ENCODE data around the gene PRX. TPM values are rescaled to one million over a fixed set of nuclear protein-coding genes. Genes with fewer than 3 reads are reported as not detected.

PRX gene
- total and polyA plus RNA-seq, 2 experiments from 2014 or later: 4.2 TPM

DNA sequence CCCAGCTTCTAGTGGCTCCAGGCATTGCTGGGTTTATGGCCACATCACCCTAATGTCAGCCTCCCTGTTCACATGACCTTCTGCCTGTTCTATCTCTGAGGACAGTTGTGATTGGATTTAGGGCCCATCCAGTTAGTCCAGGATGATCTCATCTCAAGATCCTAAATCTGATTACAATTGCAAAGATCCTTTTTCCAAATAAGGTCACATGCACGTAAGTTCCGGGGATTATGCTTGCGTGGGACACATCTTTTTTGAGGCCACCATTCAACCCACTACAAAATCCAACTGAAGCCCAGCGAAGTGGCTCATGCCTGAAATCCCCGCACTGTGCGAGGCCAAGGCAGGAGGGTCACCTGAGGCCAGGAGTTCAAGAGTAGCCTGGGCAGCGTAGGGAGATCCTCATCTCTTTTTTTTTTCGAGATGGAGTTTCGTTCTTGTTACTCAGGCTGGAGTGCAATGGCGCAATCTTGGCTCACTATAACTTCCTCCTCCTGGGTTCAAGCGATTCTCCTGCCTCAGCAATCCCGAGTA lies 52.4 kb downstream of the PRX start:
- Histone ChIP-seq H4K20me1 (replicated peaks; ENCODE audit: insufficient read depth) (no peaks in the 10 kb centered on the region; the same call in 1 of the 2 replicates), H2AFZ (no peak overlapping the region), H3K4me3 (no peak overlapping the region), H3K79me2 (replicated peaks; ENCODE audit: insufficient read depth) (no peaks in the 10 kb centered on the region), H3K9me2 (ENCODE audit: insufficient read depth) (no peaks in the 10 kb centered on the region), H3K27me3 (ENCODE audit: insufficient read depth) (no peaks in the 10 kb centered on the region), H3K4me1 (ENCODE audit: insufficient read depth) (0 out of 2 replicates have a peak, but pooled peaks cover 5% of the 10 kb centered on the region), H3K36me3 (ENCODE audit: insufficient read depth) (no peaks in the 10 kb centered on the region), H3K4me2 (no peak overlapping the region), H3K27ac (ENCODE audit: low read depth) (no peak overlapping the region), H3F3A (replicated peaks; ENCODE audit: low read depth) (no peaks in the 10 kb centered on the region)
- H3K4me3 Mint-ChIP-seq: no peak overlapping the region
- no peak overlapping the region for H3K27ac Mint-ChIP-seq
- TF ChIP-seq REST (IDR thresholded peaks at IDR 0.05; ENCODE audit: unreplicated experiment): no peak
- no peak for TF ChIP-seq STAT1 (IDR thresholded peaks at IDR 0.05; ENCODE audit: unreplicated experiment)
- TF ChIP-seq ZNF331 (CRISPR knock-in tag; IDR thresholded peaks at IDR 0.05; ENCODE audit: low read depth): no peak
- TF ChIP-seq EZH2 (IDR thresholded peaks at IDR 0.05; ENCODE audit: low read depth, unreplicated experiment): no peak
- no peak for TF ChIP-seq POLR2AphosphoS5 (IDR thresholded peaks at IDR 0.05; ENCODE audit: low read depth)
- TF ChIP-seq ZNF114 (CRISPR knock-in tag; IDR thresholded peaks at IDR 0.05): no peak
- no peak for TF ChIP-seq EZH2phosphoT487 (IDR thresholded peaks at IDR 0.05; ENCODE audit: unreplicated experiment)
- TF ChIP-seq, protein P1, sequence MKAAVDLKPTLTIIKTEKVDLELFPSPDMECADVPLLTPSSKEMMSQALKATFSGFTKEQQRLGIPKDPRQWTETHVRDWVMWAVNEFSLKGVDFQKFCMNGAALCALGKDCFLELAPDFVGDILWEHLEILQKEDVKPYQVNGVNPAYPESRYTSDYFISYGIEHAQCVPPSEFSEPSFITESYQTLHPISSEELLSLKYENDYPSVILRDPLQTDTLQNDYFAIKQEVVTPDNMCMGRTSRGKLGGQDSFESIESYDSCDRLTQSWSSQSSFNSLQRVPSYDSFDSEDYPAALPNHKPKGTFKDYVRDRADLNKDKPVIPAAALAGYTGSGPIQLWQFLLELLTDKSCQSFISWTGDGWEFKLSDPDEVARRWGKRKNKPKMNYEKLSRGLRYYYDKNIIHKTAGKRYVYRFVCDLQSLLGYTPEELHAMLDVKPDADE (IDR thresholded peaks at IDR 0.05): no peak
- no peak for TF ChIP-seq ZNF462 (CRISPR knock-in tag; IDR thresholded peaks at IDR 0.05)
- TF ChIP-seq, protein P2, sequence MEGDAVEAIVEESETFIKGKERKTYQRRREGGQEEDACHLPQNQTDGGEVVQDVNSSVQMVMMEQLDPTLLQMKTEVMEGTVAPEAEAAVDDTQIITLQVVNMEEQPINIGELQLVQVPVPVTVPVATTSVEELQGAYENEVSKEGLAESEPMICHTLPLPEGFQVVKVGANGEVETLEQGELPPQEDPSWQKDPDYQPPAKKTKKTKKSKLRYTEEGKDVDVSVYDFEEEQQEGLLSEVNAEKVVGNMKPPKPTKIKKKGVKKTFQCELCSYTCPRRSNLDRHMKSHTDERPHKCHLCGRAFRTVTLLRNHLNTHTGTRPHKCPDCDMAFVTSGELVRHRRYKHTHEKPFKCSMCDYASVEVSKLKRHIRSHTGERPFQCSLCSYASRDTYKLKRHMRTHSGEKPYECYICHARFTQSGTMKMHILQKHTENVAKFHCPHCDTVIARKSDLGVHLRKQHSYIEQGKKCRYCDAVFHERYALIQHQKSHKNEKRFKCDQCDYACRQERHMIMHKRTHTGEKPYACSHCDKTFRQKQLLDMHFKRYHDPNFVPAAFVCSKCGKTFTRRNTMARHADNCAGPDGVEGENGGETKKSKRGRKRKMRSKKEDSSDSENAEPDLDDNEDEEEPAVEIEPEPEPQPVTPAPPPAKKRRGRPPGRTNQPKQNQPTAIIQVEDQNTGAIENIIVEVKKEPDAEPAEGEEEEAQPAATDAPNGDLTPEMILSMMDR (conservative IDR thresholded peaks at IDR 0.05; ENCODE audit: low read depth in 2 of 2): no peak
- H3K9me3 Mint-ChIP-seq: no peaks in the 10 kb centered on the region
- no peaks in the 10 kb centered on the region for H3K36me3 Mint-ChIP-seq (ENCODE audit: low read depth)
- H3K4me1 Mint-ChIP-seq: peaks cover 29% of the 10 kb centered on the region
- peaks cover 3% of the 10 kb centered on the region for H3K27me3 Mint-ChIP-seq (ENCODE audit: insufficient read depth, low read depth, poor library complexity)
- no peak for DNase-seq (ENCODE audit: low spot score)
- no peak for ATAC-seq
